Measurements from ENCODE around the gene CSF3. TPM values are rescaled to one million over a fixed set of nuclear protein-coding genes. Genes with fewer than 3 reads are reported as not detected.

Gene CSF3
- total and polyA plus RNA-seq, 2 of the 13 experiments (the other 11 are each of a cell fraction or from before 2014, with no cell fraction given), result 0.09 TPM; not detected in 1

DNA sequence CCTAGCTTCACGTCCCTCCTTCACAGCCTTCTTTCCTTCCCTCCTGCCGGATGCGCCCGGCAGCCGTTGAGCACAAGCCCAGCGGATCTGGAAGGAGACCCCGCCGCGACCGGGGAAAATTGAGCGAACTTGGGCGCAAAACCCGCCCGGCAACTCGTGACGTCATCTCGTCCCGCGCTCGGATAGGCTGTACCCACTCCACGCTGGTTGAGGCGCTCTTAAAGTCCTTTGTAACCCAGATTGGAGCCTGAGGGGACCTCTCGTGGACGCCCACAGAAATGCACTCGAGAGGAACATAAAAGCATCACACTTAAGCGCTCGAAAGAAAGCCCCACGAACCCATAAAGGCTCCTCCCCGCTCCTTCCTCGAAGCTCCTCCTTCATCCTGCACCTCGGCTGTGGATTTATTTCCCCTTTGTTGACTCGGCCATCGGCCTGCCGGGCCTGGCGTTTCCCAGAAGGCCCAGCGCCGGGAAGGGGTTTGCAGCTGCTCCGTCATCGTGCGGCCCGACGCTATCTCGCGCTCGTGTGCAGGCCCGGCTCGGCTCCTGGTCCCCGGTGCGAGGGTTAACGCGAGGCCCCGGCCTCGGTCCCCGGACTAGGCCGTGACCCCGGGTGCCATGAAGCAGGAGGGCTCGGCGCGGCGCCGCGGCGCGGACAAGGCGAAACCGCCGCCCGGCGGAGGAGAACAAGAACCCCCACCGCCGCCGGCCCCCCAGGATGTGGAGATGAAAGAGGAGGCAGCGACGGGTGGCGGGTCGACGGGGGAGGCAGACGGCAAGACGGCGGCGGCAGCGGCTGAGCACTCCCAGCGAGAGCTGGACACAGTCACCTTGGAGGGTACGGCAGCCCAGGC, 34.7 kb upstream of the CSF3 start, which contains the start of gene PSMD3 (continued):
- TF ChIP-seq KIAA2018 (CRISPR knock-in tag; IDR thresholded peaks at IDR 0.05; ENCODE audit: borderline replicate concordance), result no peak; the same call in 1 of the 2 replicates
- TF ChIP-seq ZBTB3 (CRISPR knock-in tag; IDR thresholded peaks at IDR 0.05; ENCODE audit: borderline replicate concordance, low read depth), result peak; percentile 49; the same call in 1 of the 2 replicates
- TF ChIP-seq NR1H2 (CRISPR knock-in tag; IDR thresholded peaks at IDR 0.05; ENCODE audit: borderline replicate concordance, low read depth), result peak; percentile 97
- peak; percentile 99 for TF ChIP-seq REL (CRISPR knock-in tag; conservative IDR thresholded peaks at IDR 0.05)
- no peak for TF ChIP-seq IKZF1 (IDR thresholded peaks at IDR 0.05)
- TF ChIP-seq FOSL2 (CRISPR knock-in tag; IDR thresholded peaks at IDR 0.05), result peak; percentile 76
- TF ChIP-seq KLF13 (CRISPR knock-in tag; IDR thresholded peaks at IDR 0.05), result peak; percentile 98
- TF ChIP-seq, protein P1, sequence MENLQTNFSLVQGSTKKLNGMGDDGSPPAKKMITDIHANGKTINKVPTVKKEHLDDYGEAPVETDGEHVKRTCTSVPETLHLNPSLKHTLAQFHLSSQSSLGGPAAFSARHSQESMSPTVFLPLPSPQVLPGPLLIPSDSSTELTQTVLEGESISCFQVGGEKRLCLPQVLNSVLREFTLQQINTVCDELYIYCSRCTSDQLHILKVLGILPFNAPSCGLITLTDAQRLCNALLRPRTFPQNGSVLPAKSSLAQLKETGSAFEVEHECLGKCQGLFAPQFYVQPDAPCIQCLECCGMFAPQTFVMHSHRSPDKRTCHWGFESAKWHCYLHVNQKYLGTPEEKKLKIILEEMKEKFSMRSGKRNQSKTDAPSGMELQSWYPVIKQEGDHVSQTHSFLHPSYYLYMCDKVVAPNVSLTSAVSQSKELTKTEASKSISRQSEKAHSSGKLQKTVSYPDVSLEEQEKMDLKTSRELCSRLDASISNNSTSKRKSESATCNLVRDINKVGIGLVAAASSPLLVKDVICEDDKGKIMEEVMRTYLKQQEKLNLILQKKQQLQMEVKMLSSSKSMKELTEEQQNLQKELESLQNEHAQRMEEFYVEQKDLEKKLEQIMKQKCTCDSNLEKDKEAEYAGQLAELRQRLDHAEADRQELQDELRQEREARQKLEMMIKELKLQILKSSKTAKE (CRISPR knock-in tag; IDR thresholded peaks at IDR 0.05; ENCODE audit: borderline replicate concordance), result peak; percentile 75
- TF ChIP-seq, protein P2, sequence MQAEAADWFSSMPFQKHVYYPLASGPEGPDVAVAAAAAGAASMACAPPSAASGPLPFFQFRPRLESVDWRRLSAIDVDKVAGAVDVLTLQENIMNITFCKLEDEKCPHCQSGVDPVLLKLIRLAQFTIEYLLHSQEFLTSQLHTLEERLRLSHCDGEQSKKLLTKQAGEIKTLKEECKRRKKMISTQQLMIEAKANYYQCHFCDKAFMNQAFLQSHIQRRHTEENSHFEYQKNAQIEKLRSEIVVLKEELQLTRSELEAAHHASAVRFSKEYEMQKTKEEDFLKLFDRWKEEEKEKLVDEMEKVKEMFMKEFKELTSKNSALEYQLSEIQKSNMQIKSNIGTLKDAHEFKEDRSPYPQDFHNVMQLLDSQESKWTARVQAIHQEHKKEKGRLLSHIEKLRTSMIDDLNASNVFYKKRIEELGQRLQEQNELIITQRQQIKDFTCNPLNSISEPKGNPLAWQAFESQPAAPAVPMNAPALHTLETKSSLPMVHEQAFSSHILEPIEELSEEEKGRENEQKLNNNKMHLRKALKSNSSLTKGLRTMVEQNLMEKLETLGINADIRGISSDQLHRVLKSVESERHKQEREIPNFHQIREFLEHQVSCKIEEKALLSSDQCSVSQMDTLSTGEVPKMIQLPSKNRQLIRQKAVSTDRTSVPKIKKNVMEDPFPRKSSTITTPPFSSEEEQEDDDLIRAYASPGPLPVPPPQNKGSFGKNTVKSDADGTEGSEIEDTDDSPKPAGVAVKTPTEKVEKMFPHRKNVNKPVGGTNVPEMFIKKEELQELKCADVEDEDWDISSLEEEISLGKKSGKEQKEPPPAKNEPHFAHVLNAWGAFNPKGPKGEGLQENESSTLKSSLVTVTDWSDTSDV (CRISPR knock-in tag; IDR thresholded peaks at IDR 0.05), result no peak
- peak; percentile 90 for TF ChIP-seq SRSF1 (optimal IDR thresholded peaks at IDR 0.05; ENCODE audit: low read depth, low read length)
- TF ChIP-seq, protein P3, sequence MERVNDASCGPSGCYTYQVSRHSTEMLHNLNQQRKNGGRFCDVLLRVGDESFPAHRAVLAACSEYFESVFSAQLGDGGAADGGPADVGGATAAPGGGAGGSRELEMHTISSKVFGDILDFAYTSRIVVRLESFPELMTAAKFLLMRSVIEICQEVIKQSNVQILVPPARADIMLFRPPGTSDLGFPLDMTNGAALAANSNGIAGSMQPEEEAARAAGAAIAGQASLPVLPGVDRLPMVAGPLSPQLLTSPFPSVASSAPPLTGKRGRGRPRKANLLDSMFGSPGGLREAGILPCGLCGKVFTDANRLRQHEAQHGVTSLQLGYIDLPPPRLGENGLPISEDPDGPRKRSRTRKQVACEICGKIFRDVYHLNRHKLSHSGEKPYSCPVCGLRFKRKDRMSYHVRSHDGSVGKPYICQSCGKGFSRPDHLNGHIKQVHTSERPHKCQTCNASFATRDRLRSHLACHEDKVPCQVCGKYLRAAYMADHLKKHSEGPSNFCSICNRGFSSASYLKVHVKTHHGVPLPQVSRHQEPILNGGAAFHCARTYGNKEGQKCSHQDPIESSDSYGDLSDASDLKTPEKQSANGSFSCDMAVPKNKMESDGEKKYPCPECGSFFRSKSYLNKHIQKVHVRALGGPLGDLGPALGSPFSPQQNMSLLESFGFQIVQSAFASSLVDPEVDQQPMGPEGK (CRISPR knock-in tag; IDR thresholded peaks at IDR 0.05), result peak; percentile 78
- TF ChIP-seq NR3C1 (CRISPR knock-in tag; IDR thresholded peaks at IDR 0.05), result 0 out of 2 replicates have a peak, but pooled peaks have one; percentile 73
- peak; percentile 96; the same call in 1 of the 2 replicates for TF ChIP-seq KLF11 (CRISPR knock-in tag; IDR thresholded peaks at IDR 0.05)

Measured in HepG2 (cell line).